ENCODE data around the gene ZMYM3.

DNA sequence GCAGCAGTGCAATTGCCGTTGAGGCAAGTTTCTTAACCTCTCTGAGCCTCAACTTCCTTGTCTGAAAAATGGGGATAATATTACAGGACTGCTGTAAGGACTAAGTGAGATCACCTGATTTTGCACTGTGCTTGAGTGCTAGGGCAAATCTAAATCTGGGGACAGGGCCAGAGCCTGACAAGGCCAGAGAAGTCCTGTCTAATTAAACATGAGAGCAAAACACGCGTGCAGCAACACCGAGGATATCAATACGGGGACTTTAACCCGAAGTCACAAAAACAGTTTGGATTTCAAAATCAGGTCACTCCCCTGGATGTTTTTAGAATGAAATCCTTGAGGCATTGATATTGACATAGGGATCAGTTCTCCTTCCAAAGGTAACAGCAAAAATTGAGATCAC, 36.6 kb downstream of the ZMYM3 start:
- TF ChIP-seq, protein P1, sequence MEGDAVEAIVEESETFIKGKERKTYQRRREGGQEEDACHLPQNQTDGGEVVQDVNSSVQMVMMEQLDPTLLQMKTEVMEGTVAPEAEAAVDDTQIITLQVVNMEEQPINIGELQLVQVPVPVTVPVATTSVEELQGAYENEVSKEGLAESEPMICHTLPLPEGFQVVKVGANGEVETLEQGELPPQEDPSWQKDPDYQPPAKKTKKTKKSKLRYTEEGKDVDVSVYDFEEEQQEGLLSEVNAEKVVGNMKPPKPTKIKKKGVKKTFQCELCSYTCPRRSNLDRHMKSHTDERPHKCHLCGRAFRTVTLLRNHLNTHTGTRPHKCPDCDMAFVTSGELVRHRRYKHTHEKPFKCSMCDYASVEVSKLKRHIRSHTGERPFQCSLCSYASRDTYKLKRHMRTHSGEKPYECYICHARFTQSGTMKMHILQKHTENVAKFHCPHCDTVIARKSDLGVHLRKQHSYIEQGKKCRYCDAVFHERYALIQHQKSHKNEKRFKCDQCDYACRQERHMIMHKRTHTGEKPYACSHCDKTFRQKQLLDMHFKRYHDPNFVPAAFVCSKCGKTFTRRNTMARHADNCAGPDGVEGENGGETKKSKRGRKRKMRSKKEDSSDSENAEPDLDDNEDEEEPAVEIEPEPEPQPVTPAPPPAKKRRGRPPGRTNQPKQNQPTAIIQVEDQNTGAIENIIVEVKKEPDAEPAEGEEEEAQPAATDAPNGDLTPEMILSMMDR (IDR thresholded peaks at IDR 0.05), result no peak
- no peak for TF ChIP-seq EZH2 (IDR thresholded peaks at IDR 0.05)

Measured in neural progenitor cell (in vitro differentiated cells).